ENCODE measurements around the gene SLC4A5. TPM values are rescaled to one million over a fixed set of nuclear protein-coding genes. Genes with fewer than 3 reads are reported as not detected.

SLC4A5 gene
- total RNA-seq, 2 donors from 2014 or later = 0.45 to 2.8 TPM

DNA sequence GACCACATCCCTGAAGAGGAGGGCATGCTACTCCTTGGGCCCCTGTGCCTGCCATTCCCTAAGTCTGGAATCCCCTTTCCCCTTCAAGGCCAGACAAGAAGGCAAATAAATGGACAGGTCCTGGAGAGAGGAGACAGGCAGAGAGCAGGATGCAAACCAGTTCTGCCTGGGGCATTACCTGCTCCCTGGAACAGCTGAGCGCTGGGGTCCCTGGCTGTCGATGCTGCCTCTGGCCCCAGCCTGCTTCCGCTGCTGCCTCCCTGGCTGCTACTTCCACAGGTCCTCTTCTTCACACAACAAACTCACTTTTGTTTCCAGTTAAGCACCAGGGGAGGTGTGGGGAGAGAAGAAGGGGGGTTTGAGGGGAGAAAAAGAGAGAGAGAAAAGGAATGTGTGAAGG, 53.1 kb downstream of the SLC4A5 start:
- Histone ChIP-seq H3K27ac (no peak overlapping the region), H3K27me3 (no peaks in the 10 kb centered on the region), H3K9ac (ENCODE audit: low read depth in 2 of 2, low read length in 2 of 2) (no peak overlapping the region), H3K4me1 (no peaks in the 10 kb centered on the region), H3K36me3 (no peaks in the 10 kb centered on the region), H3K4me3 (no peak overlapping the region), H3K9me3 (no peaks in the 10 kb centered on the region)
- intact Hi-C loops (cut with DNase I) = no loop called here
- DNase-seq = no peak
- TF ChIP-seq, protein P1, sequence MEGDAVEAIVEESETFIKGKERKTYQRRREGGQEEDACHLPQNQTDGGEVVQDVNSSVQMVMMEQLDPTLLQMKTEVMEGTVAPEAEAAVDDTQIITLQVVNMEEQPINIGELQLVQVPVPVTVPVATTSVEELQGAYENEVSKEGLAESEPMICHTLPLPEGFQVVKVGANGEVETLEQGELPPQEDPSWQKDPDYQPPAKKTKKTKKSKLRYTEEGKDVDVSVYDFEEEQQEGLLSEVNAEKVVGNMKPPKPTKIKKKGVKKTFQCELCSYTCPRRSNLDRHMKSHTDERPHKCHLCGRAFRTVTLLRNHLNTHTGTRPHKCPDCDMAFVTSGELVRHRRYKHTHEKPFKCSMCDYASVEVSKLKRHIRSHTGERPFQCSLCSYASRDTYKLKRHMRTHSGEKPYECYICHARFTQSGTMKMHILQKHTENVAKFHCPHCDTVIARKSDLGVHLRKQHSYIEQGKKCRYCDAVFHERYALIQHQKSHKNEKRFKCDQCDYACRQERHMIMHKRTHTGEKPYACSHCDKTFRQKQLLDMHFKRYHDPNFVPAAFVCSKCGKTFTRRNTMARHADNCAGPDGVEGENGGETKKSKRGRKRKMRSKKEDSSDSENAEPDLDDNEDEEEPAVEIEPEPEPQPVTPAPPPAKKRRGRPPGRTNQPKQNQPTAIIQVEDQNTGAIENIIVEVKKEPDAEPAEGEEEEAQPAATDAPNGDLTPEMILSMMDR (IDR thresholded peaks at IDR 0.05) = no peak

DNA sequence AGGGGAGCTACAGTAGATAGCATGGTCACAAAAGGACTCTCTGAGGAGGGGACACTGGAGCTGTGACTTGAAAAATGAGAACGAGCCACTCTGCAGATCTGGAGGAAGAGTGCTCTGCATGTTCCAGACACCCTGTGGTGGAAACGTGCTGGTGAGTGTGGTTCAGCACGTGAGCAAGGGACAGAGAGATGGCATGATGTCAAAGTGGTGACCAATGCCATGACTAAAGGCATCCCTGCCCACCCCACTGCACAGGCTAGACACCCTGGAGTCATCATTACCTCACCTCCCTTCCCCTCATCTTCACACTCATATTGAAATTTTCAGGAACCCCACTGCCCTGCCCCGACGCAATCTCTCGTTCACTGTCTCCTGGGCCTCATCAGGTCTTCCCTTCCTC, 56.5 kb downstream of the SLC4A5 start:
- intact Hi-C loops (cut with DNase I) = no loop called here
- no peaks in the 10 kb centered on the region for H3K4me1 ChIP-seq
- TF ChIP-seq, protein P1 (IDR thresholded peaks at IDR 0.05) = no peak
- no peak overlapping the region for H3K4me3 ChIP-seq
- H3K27ac ChIP-seq = no peak overlapping the region
- H3K27me3 ChIP-seq = no peaks in the 10 kb centered on the region
- no peaks in the 10 kb centered on the region for H3K9me3 ChIP-seq
- DNase-seq = no peak
- H3K9ac ChIP-seq (ENCODE audit: low read depth in 2 of 2, low read length in 2 of 2) = no peak overlapping the region
- no peaks in the 10 kb centered on the region for H3K36me3 ChIP-seq

DNA sequence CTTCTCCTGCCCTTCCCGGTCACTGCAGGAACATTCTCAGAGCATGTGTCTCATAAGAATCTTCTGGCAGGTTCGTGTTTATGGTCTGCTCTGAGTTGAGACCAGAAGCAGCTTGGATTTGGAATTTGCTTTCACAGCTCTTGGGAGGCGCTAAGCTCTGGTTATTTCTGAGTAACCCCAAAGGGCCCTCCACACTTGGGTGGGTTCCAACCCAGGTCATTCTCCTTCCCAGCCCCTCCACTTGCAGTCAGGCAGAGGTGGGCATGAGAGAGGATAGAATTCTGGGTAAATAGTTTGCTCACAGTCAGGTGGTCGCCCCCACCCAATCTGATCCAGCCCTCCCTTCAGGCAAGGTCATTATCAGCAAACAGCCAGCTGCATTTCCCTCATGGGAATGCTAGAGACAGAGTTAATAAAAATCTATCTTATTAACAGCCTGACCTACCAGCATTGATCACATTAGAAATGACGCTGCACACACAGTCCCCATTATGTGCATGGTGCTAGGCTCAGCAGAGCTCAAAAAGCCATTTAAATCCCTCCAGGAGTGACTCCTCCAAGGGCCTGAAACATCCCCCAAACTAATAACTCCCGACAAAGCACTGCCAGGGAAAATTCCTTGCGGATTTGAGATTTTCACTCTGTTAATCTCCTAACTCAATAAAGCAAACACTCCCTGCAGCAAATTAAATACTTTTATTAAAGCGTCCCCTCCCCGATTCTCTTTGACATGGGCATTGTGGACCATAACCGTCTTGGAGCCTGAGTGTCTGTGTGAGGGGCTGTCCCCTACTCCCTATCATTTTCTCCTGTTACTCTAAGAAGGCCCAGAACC, 61.9 kb downstream of the SLC4A5 start:
- H3K4me3 ChIP-seq = no peak overlapping the region
- H3K9ac ChIP-seq (ENCODE audit: low read depth in 2 of 2, low read length in 2 of 2) = no peak overlapping the region
- no peak for DNase-seq
- intact Hi-C loops (cut with DNase I) = no loop called here
- peaks cover 8% of the 10 kb centered on the region for H3K4me1 ChIP-seq
- no peaks in the 10 kb centered on the region for H3K9me3 ChIP-seq
- TF ChIP-seq, protein P1 (IDR thresholded peaks at IDR 0.05) = no peak
- no peaks in the 10 kb centered on the region for H3K36me3 ChIP-seq
- H3K27me3 ChIP-seq = no peaks in the 10 kb centered on the region
- no peak overlapping the region for H3K27ac ChIP-seq

DNA sequence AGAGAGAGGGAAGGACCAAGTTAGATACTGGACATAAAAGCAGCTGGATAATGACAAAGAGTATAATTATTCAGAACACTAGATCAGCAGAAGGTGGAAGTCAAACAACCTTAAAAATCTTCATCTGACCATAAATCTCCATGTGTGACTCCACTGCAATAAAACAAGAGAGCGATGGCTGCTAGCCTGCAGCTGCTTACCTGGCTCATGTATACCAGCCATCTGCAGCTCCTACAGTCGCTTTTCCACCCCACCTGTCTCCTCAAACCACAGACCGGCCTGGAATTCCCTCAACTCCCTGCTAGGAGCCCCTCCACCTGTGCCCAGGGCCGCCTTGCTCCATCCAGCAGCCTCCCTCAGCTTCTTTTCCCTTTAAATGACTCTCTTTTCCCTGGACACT, 64.5 kb downstream of the SLC4A5 start:
- DNase-seq = no peak
- no peaks in the 10 kb centered on the region for H3K36me3 ChIP-seq
- H3K27me3 ChIP-seq = no peaks in the 10 kb centered on the region
- no peak overlapping the region for H3K27ac ChIP-seq
- H3K4me1 ChIP-seq = peaks cover 8% of the 10 kb centered on the region
- no peak overlapping the region for H3K9ac ChIP-seq (ENCODE audit: low read depth in 2 of 2, low read length in 2 of 2)
- H3K9me3 ChIP-seq = no peaks in the 10 kb centered on the region
- TF ChIP-seq, protein P1 (IDR thresholded peaks at IDR 0.05) = no peak
- intact Hi-C loops (cut with DNase I) = no loop called here
- no peak overlapping the region for H3K4me3 ChIP-seq

DNA sequence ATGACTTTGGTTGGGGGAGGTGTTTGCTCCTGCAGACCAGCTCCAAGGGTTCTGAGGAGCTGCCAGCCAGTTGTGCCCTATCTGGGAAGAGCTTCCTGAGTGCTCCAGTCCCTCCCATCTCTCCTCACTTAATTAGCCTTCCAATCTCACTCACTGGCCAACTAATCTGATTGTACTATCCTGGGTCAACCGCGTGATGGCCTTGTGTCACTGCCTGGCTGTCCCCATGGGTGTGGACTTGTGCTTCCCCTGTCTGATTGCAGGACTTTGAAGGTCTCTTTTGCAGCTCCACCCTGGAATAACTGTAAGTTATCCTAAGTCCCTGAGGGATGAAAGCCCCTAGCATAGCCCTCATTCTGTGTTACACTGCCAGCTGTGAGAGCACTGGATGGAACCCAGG, 65.0 kb downstream of the SLC4A5 start:
- peak; percentile 26 for DNase-seq

More for the DNA sequence above, 65.0 kb downstream of the SLC4A5 start:
- no peak overlapping the region for H3K4me3 ChIP-seq
- no peaks in the 10 kb centered on the region for H3K36me3 ChIP-seq
- intact Hi-C loops (cut with DNase I) = no loop called here
- H3K9me3 ChIP-seq = no peaks in the 10 kb centered on the region
- no peak overlapping the region for H3K27ac ChIP-seq
- peaks cover 8% of the 10 kb centered on the region for H3K4me1 ChIP-seq
- no peaks in the 10 kb centered on the region for H3K27me3 ChIP-seq
- TF ChIP-seq, protein P1 (IDR thresholded peaks at IDR 0.05) = no peak
- H3K9ac ChIP-seq (ENCODE audit: low read depth in 2 of 2, low read length in 2 of 2) = no peak overlapping the region

Data from colonic mucosa (tissue), 4 donors.